Pulmonary artery endothelial cell (primary cell): ENCODE results near the gene SGCD. TPM values are rescaled to one million over a fixed set of nuclear protein-coding genes. Genes with fewer than 3 reads are reported as not detected.

ENCODE experiments used
- DNase-seq: peaks from one replicate; pipeline ENCODE4 v3.0.0-alpha.2; 2011; ENCODE audit warnings: low read depth, low spot score
- total RNA-seq: library from RNA; depleted of rRNA; stranded (reverse); fragments of >200 nt; gene quantifications from 2 replicates; pipeline ENCODE4 v1.2.3, GENCODE V29; 2014

Gene SGCD
- total RNA-seq, 1 donor from 2014 or later: not detected

DNA sequence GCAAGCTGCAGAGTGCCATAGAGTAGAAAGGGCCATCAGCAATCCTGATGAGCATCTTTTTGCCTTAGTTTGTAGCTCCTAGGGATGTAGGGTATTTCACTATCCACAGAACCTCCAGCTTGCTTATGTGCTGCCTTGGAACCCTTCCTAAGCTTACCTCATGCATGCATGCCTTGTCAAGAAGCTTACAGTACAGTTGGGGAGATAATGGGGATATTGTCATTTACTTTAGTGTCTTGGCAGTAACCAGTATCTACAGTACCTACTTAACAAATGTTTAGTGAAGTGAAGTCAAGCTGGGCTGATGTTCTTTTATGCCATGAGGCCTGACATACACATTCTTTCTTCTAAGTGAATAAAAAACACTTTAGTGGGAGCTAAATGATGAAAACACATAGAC lies 358.5 kb downstream of the SGCD start:
- DNase-seq: no peak

DNA sequence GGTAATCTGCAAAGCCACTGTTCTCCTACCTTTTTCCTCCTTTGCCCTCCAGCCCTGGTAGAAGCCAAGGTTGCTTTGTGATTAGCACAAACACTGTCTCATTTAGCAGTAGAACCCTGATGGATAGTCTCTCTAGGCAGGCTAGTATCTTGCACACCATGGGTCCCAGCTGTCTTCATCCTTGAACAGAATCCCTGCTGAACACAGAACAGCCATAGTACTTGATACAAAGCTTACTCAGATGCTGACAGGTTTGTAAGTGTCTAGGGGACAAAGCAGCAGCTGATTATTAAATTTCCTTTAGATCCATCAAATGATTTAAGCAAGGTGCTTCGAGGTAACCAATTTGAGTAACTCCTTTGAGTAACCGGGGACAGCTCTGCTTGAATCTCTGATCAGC lies 359.4 kb downstream of the SGCD start:
- no peak for DNase-seq

GRCh38 chr5:156686796-156687195 lies 359.8 kb downstream of the SGCD start:
- DNase-seq: no peak

DNA sequence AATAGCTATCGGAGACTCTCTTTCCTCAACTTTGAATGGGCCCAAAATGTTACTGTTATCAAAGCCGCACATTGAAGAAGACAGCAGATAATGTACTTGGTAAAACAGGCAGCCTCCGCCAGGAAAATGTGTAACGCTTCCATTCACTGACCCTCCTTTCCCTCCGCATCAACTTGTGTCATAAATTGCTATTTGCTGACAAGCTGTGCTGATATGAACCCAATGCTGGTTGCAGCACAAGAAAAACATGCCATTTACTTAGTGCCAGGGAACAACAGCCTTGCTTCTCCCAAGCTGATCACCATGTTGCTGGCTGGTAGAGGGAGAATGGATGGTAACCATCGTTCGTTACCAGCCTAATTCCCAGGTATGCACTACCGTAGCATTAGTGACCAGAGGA lies 360.6 kb downstream of the SGCD start:
- DNase-seq: no peak

DNA sequence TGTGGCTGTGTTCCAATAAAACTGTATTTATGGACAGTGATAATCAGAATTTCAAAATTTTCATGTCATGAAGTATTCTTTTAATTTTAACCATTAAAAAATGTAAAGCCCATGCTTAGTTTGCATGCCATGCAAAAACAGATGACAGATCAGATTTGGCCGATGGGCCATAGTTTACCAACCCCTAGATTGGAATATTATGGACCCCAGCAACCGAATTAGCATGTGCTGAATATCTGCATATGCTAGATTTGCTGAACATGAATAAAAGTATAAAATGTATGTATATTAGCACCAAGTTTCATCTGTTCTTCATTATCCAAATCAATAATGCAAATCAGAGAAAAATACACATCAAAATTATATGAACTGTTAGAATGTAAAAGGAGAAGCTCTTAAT lies 364.6 kb downstream of the SGCD start:
- no peak for DNase-seq

- no peak for DNase-seq
These were observed 366.1 kb downstream of the SGCD start for GRCh38 chr5:156693113-156693512.

GRCh38 chr5:156694598-156694997 lies 367.6 kb downstream of the SGCD start:
- no peak for DNase-seq

- DNase-seq: no peak
These were observed 368.8 kb downstream of the SGCD start for GRCh38 chr5:156695774-156696173.

GRCh38 chr5:156698323-156698722 lies 371.4 kb downstream of the SGCD start:
- no peak for DNase-seq

DNA sequence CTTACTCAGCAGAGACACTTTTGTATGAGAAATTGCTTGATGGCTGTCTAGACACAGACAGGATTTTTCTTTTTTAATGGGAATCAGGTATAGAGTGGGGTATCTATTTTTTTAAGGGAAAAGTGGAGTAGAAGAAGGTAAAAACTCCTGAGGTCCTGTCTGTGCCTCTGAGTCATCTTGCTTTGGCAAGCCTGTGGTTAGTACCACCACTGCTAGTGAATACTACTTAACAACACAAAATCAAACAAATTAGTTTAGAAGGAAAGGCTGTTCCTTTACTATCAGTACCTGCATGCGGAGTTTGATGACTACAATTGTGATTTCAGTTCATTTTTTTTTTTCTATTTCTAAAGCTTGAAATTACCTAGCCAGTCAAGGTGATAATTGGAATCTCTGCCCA lies 372.2 kb downstream of the SGCD start:
- no peak for DNase-seq

- no peak for DNase-seq
These were observed 377.2 kb downstream of the SGCD start for GRCh38 chr5:156704139-156704538.

DNA sequence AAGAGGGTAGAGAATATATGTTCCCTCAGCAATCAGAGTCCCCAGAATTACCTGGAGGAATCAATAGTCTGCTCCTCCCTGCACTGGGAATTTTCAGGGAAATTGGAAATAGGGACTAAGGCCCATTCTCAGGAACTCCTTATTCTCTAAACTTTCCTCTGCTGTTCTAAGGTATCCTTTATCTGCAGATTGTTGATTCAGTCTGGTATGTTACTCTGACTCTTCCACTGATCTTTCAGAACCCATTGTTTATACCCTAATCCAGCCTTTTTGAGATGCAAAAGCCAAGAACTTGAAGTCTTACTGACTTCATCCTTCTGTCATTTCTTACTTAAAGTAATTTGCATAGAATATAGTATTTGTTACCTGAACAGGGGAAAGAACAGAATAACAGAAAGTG lies 379.7 kb downstream of the SGCD start:
- DNase-seq: no peak

GRCh38 chr5:156707750-156708149 lies 380.8 kb downstream of the SGCD start:
- DNase-seq: no peak

GRCh38 chr5:156715287-156715686 lies 388.3 kb downstream of the SGCD start:
- DNase-seq: no peak

GRCh38 chr5:156716591-156717380 lies 389.8 kb downstream of the SGCD start:
- no peak for DNase-seq

DNA sequence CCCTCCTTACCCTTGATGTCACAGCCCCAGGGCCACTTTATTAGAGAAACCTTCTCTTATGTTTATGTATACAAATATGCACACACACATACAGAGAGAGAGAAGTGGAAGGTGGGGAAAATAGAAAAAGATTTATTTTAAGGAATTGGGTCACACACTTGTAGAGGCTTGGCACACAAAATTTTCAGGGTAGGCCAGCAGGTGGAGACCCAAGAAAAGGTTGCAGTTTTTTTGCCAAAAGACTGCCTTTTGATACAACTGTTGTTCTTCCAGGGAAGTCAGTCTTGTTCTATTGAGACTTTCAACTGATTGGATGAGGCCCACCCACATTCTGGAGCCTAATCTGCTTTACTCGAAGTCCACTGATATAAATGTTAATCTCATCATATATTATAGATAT lies 392.0 kb downstream of the SGCD start:
- no peak for DNase-seq

- no peak for DNase-seq
These were observed 395.4 kb downstream of the SGCD start for GRCh38 chr5:156722358-156722757.

GRCh38 chr5:156735477-156735876 lies 408.5 kb downstream of the SGCD start:
- DNase-seq: no peak

DNA sequence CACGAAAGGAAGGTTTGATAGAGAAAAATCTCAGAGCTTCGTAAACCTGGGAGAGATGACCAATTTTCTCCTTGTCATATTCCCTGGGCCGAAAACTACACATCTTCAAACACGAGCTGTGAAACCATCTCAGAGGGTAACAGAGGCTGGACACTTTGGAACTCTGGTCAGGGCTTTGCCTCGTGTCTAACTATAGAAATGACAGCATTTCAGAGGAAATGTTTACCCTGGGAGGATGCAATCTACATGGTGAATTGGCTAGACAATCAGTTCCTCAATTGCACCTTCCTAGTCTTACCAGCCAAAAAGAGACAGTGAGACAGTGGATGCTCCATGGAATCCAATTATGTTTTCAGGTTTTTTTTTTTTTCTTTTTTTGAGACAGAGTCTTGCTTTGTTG lies 414.6 kb downstream of the SGCD start:
- DNase-seq: no peak

DNA sequence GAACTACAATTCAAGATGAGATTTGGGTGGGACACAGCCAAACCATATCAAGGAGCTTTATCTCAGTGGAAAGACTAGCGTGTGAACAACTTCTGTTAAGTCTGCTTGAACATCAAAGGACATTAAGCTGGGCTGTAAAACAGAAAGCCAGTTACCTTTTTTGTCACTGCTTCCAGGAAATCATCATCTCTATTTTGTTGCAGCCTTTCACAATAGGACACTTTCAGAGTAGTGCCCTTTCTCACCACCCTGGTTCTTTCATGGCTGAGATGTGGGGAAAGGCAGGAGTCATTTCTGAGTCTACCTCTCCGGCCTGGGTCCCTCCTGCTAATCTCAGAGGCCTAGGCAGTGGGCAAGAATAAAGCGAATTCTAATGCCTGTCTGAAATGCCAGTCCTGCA lies 426.9 kb downstream of the SGCD start:
- no peak for DNase-seq

DNA sequence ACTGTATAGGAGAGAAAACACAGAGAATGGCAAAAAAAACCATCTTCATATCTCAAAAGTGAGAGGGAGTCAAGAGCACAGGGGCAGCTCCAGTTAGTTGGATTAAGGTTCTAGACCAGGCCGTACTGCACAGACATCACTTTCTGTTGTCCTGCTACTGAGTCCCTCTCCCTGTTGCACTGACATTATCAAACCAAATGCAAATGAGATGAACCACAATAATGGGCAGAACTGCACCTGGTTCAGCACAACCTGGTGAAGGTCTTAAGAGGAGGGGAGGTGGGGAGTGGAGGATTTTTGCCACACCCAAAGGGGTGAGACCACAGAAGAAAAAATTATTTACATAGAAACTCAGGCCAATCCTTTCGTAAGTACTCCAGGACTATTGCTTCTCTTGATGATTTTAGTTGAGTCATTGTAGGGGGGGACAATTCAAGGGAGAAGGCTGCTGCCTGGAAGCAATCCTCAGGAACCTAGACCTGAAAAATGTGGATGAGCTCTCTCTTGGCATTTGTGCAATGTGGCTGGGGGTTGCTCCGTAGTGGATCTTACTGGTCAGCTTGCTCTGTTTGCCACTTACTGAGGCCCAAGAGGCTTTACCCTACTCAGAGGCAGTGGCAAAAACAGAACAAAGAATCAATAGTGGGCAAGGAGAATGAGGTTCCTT lies 428.6 kb downstream of the SGCD start:
- DNase-seq: no peak

DNA sequence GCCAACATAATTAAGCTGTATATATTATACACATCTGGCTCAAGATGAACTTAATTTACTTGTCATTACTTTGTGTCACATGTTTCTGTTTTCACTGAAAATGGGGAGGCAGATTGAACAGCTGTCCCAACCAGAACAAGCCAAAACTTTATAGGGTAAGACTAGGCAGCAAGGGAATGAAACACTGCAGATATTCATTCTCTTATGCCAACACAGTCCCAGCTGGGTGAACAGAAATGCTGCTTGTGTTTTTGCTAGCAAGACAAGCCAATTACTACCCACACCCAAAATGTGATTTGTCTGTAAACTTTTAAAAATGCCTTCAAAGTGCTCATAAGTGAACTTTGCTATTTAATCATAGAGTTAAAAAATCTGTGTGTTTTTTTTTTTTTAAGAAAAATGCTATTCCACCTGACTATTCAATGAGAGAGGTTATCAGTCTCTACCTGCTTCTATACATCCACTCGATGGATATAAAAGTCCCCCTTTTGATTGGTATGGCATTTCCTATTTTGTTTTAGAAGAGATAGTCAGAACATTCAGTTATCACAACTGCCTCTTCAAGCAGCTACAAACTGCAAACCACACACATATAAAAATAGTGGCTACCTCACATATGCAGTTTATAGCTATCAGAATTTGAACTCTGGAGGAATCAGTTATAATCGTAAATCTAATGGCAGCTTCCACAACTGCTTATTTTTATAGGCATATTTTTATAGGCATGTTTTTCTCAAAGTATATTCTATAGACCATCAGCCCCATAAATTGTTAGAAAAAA lies 431.2 kb downstream of the SGCD start:
- DNase-seq: no peak
